Ascending aorta (tissue), 2 donors: ENCODE data around the gene WDR36. TPM values are rescaled to one million over a fixed set of nuclear protein-coding genes. Genes with fewer than 3 reads are reported as not detected.

Experiments used
- DNase-seq, 2 donors: peaks; one replicate each; pipeline ENCODE4 v3.0.0-alpha.2; 2019; ENCODE audit warnings: low spot score in 2 of 2
- H3K27ac ChIP-seq, 2 donors: fragments of 200-600 bp; sonication (generic); one replicate each; pipeline ENCODE4 v1.5.1; 2016 to 2017; ENCODE audit warnings: mild to moderate bottlenecking in 1 of 2
- H3K27me3 ChIP-seq: fragments of 200-600 bp; sonication (generic); one replicate; pipeline ENCODE4 v1.5.1; 2017
- H3K36me3 ChIP-seq, 2 donors: fragments of 200-600 bp; sonication (generic); one replicate each; pipeline ENCODE4 v1.5.1; 2016
- H3K4me1 ChIP-seq, 2 donors: fragments of 200-600 bp; sonication (generic); one replicate each; pipeline ENCODE4 v1.5.1; 2016 to 2017; ENCODE audit warnings: mild to moderate bottlenecking in 1 of 2
- H3K4me3 ChIP-seq, 2 donors: fragments of 200-600 bp; sonication (generic); one replicate each; pipeline ENCODE4 v1.5.1; 2016 to 2017; ENCODE audit warnings: mild to moderate bottlenecking in 1 of 2
- H3K9me3 ChIP-seq, 2 donors: fragments of 200-600 bp; sonication (generic); one replicate each; pipeline ENCODE4 v1.5.1; 2016
- intact Hi-C: fragments of 100-400 bp; cut with DNase I; formaldehyde crosslinking; loops from one replicate; pipeline ENCODE4 v1.15.1; 2023
- total RNA-seq: library from RNA; depleted of rRNA; stranded (reverse); fragments of >200 nt; gene quantifications from one replicate; pipeline ENCODE4 v1.1.0, GENCODE V29; 2016
- TF ChIP-seq, protein P1 (sequence below), 3 experiments: fragments of 200-600 bp in 2 of 3; fragments of 450-650 bp in 1 of 3; sonication (generic) in 2 of 3; IDR thresholded peaks; one replicate each; pipeline ENCODE4 v1.5.1; 2016 to 2019; ENCODE audit warnings: antibody characterized with exemption in 3 of 3, mild to moderate bottlenecking in 1 of 3, moderate library complexity in 1 of 3

The WDR36 gene
- total RNA-seq, 1 donor from 2014 or later, result 8.4 TPM

DNA sequence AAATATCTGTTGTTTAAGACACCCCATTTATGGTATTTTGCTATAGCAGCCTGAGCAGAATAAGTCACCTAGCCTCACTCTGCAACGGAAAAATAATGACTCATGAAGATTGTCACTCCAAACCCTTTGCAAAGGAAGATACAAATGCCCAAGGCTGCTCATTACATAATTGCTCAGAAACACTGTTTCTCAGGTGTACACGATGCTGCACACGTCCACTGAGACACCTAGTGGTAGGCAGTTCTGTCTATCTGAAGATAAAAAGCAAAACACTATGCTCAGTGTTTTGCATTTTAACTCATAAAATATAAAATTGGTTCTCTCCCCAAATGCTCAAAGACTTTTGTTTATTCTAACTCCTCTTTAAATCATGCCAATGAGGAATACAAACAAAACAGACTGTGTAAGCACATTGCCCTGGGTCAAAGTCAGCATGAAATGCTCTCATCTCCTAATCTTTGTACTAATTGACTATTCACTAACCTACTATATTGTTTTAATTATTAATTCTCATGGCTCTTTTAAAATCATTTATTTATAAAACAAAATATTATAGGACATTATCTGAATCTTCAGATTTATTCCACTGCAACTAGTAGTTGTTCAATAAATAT lies 28.3 kb upstream of the WDR36 start:
- H3K4me3 ChIP-seq, result no peak overlapping the region
- no peaks in the 10 kb centered on the region for H3K27me3 ChIP-seq
- no peak for DNase-seq
- intact Hi-C loops, result no loop called here
- TF ChIP-seq, protein P1, sequence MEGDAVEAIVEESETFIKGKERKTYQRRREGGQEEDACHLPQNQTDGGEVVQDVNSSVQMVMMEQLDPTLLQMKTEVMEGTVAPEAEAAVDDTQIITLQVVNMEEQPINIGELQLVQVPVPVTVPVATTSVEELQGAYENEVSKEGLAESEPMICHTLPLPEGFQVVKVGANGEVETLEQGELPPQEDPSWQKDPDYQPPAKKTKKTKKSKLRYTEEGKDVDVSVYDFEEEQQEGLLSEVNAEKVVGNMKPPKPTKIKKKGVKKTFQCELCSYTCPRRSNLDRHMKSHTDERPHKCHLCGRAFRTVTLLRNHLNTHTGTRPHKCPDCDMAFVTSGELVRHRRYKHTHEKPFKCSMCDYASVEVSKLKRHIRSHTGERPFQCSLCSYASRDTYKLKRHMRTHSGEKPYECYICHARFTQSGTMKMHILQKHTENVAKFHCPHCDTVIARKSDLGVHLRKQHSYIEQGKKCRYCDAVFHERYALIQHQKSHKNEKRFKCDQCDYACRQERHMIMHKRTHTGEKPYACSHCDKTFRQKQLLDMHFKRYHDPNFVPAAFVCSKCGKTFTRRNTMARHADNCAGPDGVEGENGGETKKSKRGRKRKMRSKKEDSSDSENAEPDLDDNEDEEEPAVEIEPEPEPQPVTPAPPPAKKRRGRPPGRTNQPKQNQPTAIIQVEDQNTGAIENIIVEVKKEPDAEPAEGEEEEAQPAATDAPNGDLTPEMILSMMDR (IDR thresholded peaks at IDR 0.05), result peak in 1 of 3 experiments; percentile 31
- H3K27ac ChIP-seq, result no peak overlapping the region
- no peaks in the 10 kb centered on the region for H3K9me3 ChIP-seq
- H3K36me3 ChIP-seq, result no peaks in the 10 kb centered on the region
- no peaks in the 10 kb centered on the region for H3K4me1 ChIP-seq

DNA sequence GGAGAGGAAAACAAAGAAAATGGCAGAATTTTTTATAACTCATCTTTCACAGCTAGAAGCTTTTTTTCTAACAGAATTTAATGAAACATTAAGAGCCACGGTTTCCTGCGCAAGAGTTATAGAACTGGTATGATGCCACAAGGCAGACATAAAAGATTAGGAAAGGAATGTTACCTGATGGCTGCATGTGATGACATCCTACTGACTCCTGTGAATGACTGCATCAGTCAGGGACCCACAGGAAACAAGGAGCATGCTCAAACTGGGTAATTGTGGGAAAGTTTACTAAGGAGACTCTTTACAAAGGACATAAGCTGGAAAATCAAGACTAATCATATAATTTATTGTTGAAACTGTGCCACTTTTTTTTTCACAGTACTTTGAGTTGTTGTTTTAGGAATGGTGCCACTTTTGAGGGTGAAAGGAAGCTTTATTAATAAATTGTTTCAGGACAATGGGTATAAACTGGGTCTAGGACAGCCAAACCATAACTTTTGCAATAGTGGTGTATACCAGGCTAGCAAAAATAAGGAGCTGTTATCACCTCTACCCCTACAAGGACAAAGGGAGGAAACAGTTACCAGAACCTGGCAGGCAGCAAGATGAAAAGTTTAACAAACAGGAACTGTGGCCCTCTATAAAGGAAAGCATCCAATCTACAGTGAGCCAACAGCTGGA lies 25.7 kb upstream of the WDR36 start:
- DNase-seq, result no peak
- H3K27me3 ChIP-seq, result no peaks in the 10 kb centered on the region
- peaks cover 0 to 6% of the 10 kb centered on the region in 2 donors for H3K4me1 ChIP-seq
- H3K36me3 ChIP-seq, result no peaks in the 10 kb centered on the region
- no peak overlapping the region for H3K4me3 ChIP-seq
- intact Hi-C loops, result no loop called here
- no peaks in the 10 kb centered on the region for H3K9me3 ChIP-seq
- no peak overlapping the region for H3K27ac ChIP-seq
- TF ChIP-seq, protein P1 (IDR thresholded peaks at IDR 0.05), result no peak

DNA sequence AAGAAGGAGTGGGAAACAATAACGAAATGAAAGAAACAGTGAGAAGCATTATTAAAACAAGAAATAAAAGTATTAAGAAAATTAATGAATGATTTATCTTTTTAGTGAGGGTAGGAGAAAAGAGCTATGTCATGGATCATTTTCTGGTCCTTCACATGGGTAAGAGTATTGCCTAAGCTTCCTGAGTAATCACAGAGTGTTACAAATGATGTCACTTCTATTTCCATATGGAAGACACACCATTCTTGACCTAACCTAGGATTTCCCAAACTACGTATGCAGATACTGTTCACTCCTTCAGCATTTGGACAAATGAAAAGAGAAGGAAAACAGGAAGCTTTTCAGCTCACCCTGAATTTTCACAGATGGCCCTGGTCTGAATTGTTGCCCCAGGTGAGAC lies 23.9 kb upstream of the WDR36 start:
- Histone ChIP-seq H3K27me3 (no peaks in the 10 kb centered on the region), H3K4me3 (no peak overlapping the region), H3K9me3 (no peaks in the 10 kb centered on the region), H3K4me1 (peaks cover 3 to 6% of the 10 kb centered on the region in 2 donors), H3K36me3 (no peaks in the 10 kb centered on the region), H3K27ac (no peak overlapping the region)
- no peak for DNase-seq
- intact Hi-C loops, result no loop called here
- TF ChIP-seq, protein P1 (IDR thresholded peaks at IDR 0.05), result no peak

DNA sequence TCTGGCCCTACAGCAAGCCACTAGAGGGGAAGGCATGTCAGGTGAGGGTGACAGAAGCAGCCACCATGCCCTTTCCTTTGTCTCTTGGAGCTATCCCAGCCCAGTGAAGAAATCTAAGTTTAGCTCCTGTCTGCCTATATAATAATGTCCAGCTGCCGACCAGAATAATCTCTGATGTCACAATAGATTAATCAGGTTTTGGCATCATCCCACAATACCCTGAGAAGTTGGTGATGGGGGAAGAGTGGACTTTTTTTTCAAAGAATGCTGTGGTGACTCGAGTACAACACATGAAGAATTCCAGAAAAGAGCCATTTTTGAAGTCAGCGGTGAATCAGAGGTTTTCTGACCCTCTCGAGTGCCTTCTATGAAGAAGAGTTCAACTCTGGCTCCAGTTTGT lies 22.3 kb upstream of the WDR36 start:
- intact Hi-C loops, result loop anchor here (5.0 kb wide), 1 partner anchor 153 kb away; no protein-coding TSS in a partner anchor
- Histone ChIP-seq H3K4me1 (peaks cover 3 to 6% of the 10 kb centered on the region in 2 donors), H3K9me3 (no peaks in the 10 kb centered on the region), H3K27me3 (no peaks in the 10 kb centered on the region), H3K4me3 (peak overlapping the region; percentile 43 to 61), H3K36me3 (no peaks in the 10 kb centered on the region), H3K27ac (no peak overlapping the region)
- TF ChIP-seq, protein P1 (IDR thresholded peaks at IDR 0.05), result no peak
- DNase-seq, result no peak

DNA sequence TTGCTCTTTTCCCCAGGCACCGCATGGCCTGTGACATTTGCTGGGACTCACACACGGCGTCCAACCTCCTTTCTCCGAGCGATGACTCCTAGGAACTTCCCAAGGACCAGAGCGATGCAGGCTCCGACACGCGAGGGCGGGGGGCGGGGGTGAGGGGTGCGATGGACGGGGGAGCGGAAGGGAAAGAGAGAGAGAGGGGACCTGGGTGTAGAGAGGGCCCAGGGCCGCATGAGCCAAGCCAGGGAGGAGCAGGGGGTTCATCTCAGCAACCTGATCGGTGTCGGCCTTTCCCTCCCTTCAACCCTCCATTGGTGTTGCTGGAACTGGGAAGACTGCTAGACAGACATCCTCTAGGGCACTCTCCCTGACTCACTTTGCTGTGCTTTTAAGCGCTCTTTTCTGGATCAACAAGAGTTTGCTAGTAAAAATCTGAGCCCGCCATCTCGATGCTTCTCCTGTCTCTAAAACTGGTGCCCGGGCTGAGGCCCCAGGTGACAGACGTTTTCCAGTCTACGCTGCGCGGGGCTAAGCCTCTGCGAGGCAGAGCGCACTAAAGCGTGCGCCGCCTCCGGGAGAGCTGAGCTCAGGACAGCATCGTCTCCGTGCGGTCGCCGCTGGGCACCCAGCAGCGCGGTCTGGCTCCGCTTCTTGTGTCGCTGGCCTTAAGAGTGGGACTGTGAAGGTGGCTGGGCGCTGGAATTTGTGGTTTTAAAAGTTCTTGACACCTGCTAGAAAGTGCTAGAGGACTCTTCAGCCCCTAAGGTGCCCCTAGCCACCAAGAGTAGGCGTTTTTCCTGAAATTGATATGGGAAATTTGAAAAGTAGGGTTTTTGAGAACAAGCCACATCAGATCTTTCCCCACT lies 21.6 kb upstream of the WDR36 start:
- no peaks in the 10 kb centered on the region for H3K36me3 ChIP-seq
- intact Hi-C loops, result loop anchor here (5.0 kb wide), 1 partner anchor 153 kb away; no protein-coding TSS in a partner anchor
- H3K27me3 ChIP-seq, result no peaks in the 10 kb centered on the region
- no peaks in the 10 kb centered on the region for H3K9me3 ChIP-seq
- H3K4me1 ChIP-seq, result peaks cover 3 to 6% of the 10 kb centered on the region in 2 donors
- H3K4me3 ChIP-seq, result peak overlapping the region; percentile 43 to 61
- TF ChIP-seq, protein P1 (IDR thresholded peaks at IDR 0.05), result peak in 2 of 3 experiments; percentile 8
- DNase-seq, result no peak
- no peak overlapping the region for H3K27ac ChIP-seq
